Measurements from ENCODE around the gene CADPS.

GRCh38 chr3:62676689-62677271, 198.4 kb downstream of the CADPS start:
- TF ChIP-seq CTCF (IDR thresholded peaks at IDR 0.05; ENCODE audit: poor library complexity) (no peak), EZH2phosphoT487 (IDR thresholded peaks at IDR 0.05; ENCODE audit: low read depth, severe bottlenecking, unreplicated experiment) (no peak)

Measured in hepatocyte (in vitro differentiated cells).